Measurements from ENCODE around the gene SIRT2.

SIRT2 gene

GRCh38 chr19:38849860-38850435 lies 49.5 kb downstream of the SIRT2 start, which contains the start of gene HNRNPL:
TSS of gene HNRNPL (minus strand) at chr19:38849986. CDS start at chr19:38849966, 20 bp downstream.
- Histone ChIP-seq H3K79me1 (replicated peaks; ENCODE audit: low read length, poor library complexity, severe bottlenecking) (peaks cover 1% of the 10 kb centered on the region), H3K9ac (ENCODE audit: low read length) (peak within 1 kb of the TSS; percentile 92), H2AFZ (ENCODE audit: low read depth, low read length) (no peak within 1 kb of the TSS), H3K27ac (ENCODE audit: low read length, poor library complexity, severe bottlenecking) (peak within 1 kb of the TSS; percentile 92), H3K27me3 (ENCODE audit: control insufficient read depth in 1 of 2, insufficient read depth in 1 of 2, low read length in 2 of 2) (no peaks in the 10 kb centered on the region), H2BK120ac (ENCODE audit: low read depth, low read length) (peak within 1 kb of the TSS; percentile 100), H2BK5ac (ENCODE audit: low read depth, low read length, poor library complexity, severe bottlenecking) (peak within 1 kb of the TSS; percentile 98), H3K23ac (ENCODE audit: low read length in 2 of 2) (peak within 1 kb of the TSS; percentile 97 to 100), H3K18ac (ENCODE audit: low read depth in 1 of 2, low read length in 2 of 2) (peak within 1 kb of the TSS; percentile 100), H2BK12ac (ENCODE audit: low read length in 2 of 2) (peak within 1 kb of the TSS; percentile 59 to 98), H3K9me3 (ENCODE audit: control insufficient read depth, low read length) (no peaks in the 10 kb centered on the region), H3K14ac (ENCODE audit: low read length in 2 of 2) (peak within 1 kb of the TSS; percentile 87 to 99), H3K4me2 (ENCODE audit: low read length, poor library complexity, severe bottlenecking) (peak within 1 kb of the TSS; percentile 90), H4K8ac (ENCODE audit: low read length) (peak within 1 kb of the TSS; percentile 100), H3K4me1 (ENCODE audit: control insufficient read depth, insufficient read depth, low read depth, low read length) (peaks cover 27% of the 10 kb centered on the region), H2AK5ac (ENCODE audit: low read length, severe bottlenecking) (peak within 1 kb of the TSS; percentile 73), H4K91ac (ENCODE audit: low read length) (peak within 1 kb of the TSS; percentile 100), H3K4ac (ENCODE audit: low read depth in 1 of 2, low read length in 2 of 2) (peak within 1 kb of the TSS; percentile 100), H2BK15ac (ENCODE audit: low read depth, poor library complexity, severe bottlenecking) (peak within 1 kb of the TSS; percentile 92), H3K36me3 (ENCODE audit: control insufficient read depth in 1 of 2, insufficient read depth in 2 of 2, low read depth in 1 of 2, low read length in 2 of 2) (peaks cover 27 to 33% of the 10 kb centered on the region in 2 experiments), H3K4me3 (ENCODE audit: insufficient read depth in 1 of 2, low read depth in 1 of 2, low read length in 2 of 2) (peak within 1 kb of the TSS; percentile 86 to 99)
- DNase-seq: peak; percentile 100
- under 1% methylated on average over 50 of the region's 50 CpGs for WGBS

GRCh38 chr19:38849147-38849859 lies 50.1 kb downstream of the SIRT2 start:
- H3K36me3 ChIP-seq (ENCODE audit: control insufficient read depth in 1 of 2, insufficient read depth in 2 of 2, low read depth in 1 of 2, low read length in 2 of 2): peaks cover 34 to 39% of the 10 kb centered on the region in 2 experiments
- H3K27ac ChIP-seq (ENCODE audit: low read length, poor library complexity, severe bottlenecking): peak overlapping the region; percentile 78
- H3K4me2 ChIP-seq (ENCODE audit: low read length, poor library complexity, severe bottlenecking): peak overlapping the region; percentile 90
- peak overlapping the region; percentile 100 for H3K4ac ChIP-seq (ENCODE audit: low read depth in 1 of 2, low read length in 2 of 2)
- peak overlapping the region; percentile 92 for H3K9ac ChIP-seq (ENCODE audit: low read length)
- H2BK15ac ChIP-seq (ENCODE audit: low read depth, poor library complexity, severe bottlenecking): peak overlapping the region; percentile 92
- peak overlapping the region; percentile 100 for H4K91ac ChIP-seq (ENCODE audit: low read length)
- H3K79me1 ChIP-seq (replicated peaks; ENCODE audit: low read length, poor library complexity, severe bottlenecking): peaks cover 3% of the 10 kb centered on the region
- H2BK5ac ChIP-seq (ENCODE audit: low read depth, low read length, poor library complexity, severe bottlenecking): peak overlapping the region; percentile 98
- WGBS: under 1% methylated on average over 64 of the region's 76 CpGs
- peaks cover 27% of the 10 kb centered on the region for H3K4me1 ChIP-seq (ENCODE audit: control insufficient read depth, insufficient read depth, low read depth, low read length)
- no peaks in the 10 kb centered on the region for H3K9me3 ChIP-seq (ENCODE audit: control insufficient read depth, low read length)
- DNase-seq: peak; percentile 94
- no peak overlapping the region for H2AFZ ChIP-seq (ENCODE audit: low read depth, low read length)
- peak overlapping the region; percentile 87 to 99 for H3K14ac ChIP-seq (ENCODE audit: low read length in 2 of 2)
- no peaks in the 10 kb centered on the region for H3K27me3 ChIP-seq (ENCODE audit: control insufficient read depth in 1 of 2, insufficient read depth in 1 of 2, low read length in 2 of 2)
- peak overlapping the region; percentile 97 to 100 for H3K23ac ChIP-seq (ENCODE audit: low read length in 2 of 2)
- peak overlapping the region; percentile 100 for H2BK120ac ChIP-seq (ENCODE audit: low read depth, low read length)
- peak overlapping the region; percentile 100 for H4K8ac ChIP-seq (ENCODE audit: low read length)
- H2BK12ac ChIP-seq (ENCODE audit: low read length in 2 of 2): peak overlapping the region; percentile 59 to 98
- H3K18ac ChIP-seq (ENCODE audit: low read depth in 1 of 2, low read length in 2 of 2): peak overlapping the region; percentile 100
- H3K4me3 ChIP-seq (ENCODE audit: insufficient read depth in 1 of 2, low read depth in 1 of 2, low read length in 2 of 2): peak overlapping the region; percentile 83 to 99
- H2AK5ac ChIP-seq (ENCODE audit: low read length, severe bottlenecking): no peak overlapping the region

- Histone ChIP-seq H3K4me3 (ENCODE audit: insufficient read depth in 1 of 2, low read depth in 1 of 2, low read length in 2 of 2) (peak overlapping the region; percentile 83 to 99), H2BK5ac (ENCODE audit: low read depth, low read length, poor library complexity, severe bottlenecking) (no peak overlapping the region), H2AK5ac (ENCODE audit: low read length, severe bottlenecking) (peak overlapping the region; percentile 35), H3K14ac (ENCODE audit: low read length in 2 of 2) (no peak overlapping the region), H3K9me3 (ENCODE audit: control insufficient read depth, low read length) (no peaks in the 10 kb centered on the region), H3K23ac (ENCODE audit: low read length in 2 of 2) (no peak overlapping the region), H2BK120ac (ENCODE audit: low read depth, low read length) (no peak overlapping the region), H3K27me3 (ENCODE audit: control insufficient read depth in 1 of 2, insufficient read depth in 1 of 2, low read length in 2 of 2) (no peaks in the 10 kb centered on the region), H2BK15ac (ENCODE audit: low read depth, poor library complexity, severe bottlenecking) (no peak overlapping the region), H3K36me3 (ENCODE audit: control insufficient read depth in 1 of 2, insufficient read depth in 2 of 2, low read depth in 1 of 2, low read length in 2 of 2) (peaks cover 42 to 47% of the 10 kb centered on the region in 2 experiments), H3K4me2 (ENCODE audit: low read length, poor library complexity, severe bottlenecking) (peak overlapping the region; percentile 90), H2BK12ac (ENCODE audit: low read length in 2 of 2) (peak overlapping the region in 1 of 2 experiments; percentile 6), H3K4me1 (ENCODE audit: control insufficient read depth, insufficient read depth, low read depth, low read length) (peaks cover 27% of the 10 kb centered on the region), H4K8ac (ENCODE audit: low read length) (no peak overlapping the region), H2AFZ (ENCODE audit: low read depth, low read length) (no peak overlapping the region), H3K4ac (ENCODE audit: low read depth in 1 of 2, low read length in 2 of 2) (peak overlapping the region in 1 of 2 experiments; percentile 44), H3K27ac (ENCODE audit: low read length, poor library complexity, severe bottlenecking) (peak overlapping the region; percentile 77), H3K18ac (ENCODE audit: low read depth in 1 of 2, low read length in 2 of 2) (peak overlapping the region; percentile 28 to 49), H4K91ac (ENCODE audit: low read length) (no peak overlapping the region), H3K9ac (ENCODE audit: low read length) (peak overlapping the region; percentile 92), H3K79me1 (replicated peaks; ENCODE audit: low read length, poor library complexity, severe bottlenecking) (peaks cover 4% of the 10 kb centered on the region)
- WGBS: 20% methylated on average over 19 of the region's 22 CpGs
- no peak for DNase-seq
These were observed 50.9 kb downstream of the SIRT2 start for GRCh38 chr19:38848299-38849146.

Data from mesenchymal stem cell (in vitro differentiated cells and primary cell).